ENCODE results near the gene PLCB1.
"Not testable (repeated sequence)": the region's sequence is repeated elsewhere in the genome, so short reads cannot be mapped to it uniquely, and the experiment has no call there.

PLCB1 gene

DNA sequence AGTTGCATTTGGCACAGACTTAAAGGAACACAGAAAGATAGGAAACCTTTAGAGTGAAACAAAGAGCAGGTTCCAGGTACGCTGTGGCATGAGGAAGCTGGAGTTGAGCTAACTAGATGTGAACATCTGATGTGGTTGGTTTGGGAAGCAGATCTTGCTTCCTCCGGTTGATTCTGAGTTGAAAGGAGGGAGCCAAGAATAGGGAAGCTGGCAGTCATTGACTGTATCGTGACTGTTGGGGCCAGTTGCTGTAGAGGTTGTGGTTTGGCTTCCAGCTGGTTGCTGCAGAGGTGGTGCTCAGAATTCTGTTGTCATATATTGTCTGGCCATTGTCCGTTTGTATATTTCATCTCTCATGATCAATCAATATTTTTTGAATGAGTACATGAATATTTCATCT is 325.9 kb downstream of the PLCB1 start:
- TF ChIP-seq, protein P1, sequence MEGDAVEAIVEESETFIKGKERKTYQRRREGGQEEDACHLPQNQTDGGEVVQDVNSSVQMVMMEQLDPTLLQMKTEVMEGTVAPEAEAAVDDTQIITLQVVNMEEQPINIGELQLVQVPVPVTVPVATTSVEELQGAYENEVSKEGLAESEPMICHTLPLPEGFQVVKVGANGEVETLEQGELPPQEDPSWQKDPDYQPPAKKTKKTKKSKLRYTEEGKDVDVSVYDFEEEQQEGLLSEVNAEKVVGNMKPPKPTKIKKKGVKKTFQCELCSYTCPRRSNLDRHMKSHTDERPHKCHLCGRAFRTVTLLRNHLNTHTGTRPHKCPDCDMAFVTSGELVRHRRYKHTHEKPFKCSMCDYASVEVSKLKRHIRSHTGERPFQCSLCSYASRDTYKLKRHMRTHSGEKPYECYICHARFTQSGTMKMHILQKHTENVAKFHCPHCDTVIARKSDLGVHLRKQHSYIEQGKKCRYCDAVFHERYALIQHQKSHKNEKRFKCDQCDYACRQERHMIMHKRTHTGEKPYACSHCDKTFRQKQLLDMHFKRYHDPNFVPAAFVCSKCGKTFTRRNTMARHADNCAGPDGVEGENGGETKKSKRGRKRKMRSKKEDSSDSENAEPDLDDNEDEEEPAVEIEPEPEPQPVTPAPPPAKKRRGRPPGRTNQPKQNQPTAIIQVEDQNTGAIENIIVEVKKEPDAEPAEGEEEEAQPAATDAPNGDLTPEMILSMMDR (IDR thresholded peaks at IDR 0.05; ENCODE audit: control insufficient read depth, insufficient read depth, low read depth, low read length, missing control alignments), result no peak
- no peak overlapping the region for H3K4me3 ChIP-seq (ENCODE audit: control insufficient read depth, low read depth, low read length)
- no peak for DNase-seq (ENCODE audit: low read depth)

DNA sequence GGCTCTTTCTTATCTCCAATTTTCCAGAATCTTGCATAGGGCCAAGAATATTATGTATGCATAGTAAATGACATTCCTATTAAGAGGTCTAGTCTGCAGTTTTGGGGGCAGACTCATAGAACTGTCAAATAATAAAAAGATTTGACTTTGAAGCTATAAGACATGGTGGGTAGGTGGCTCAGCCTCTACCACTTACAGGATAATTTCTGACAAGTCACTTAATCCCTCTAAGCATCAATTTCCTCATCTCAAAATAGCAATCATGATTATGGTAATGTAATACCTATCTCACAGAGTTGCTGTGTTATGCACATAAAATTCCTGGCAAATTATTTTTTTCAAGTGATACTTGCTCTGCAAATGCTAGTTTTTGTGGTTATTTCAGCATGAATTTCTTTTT is 329.1 kb downstream of the PLCB1 start:
- DNase-seq (ENCODE audit: low read depth), result no peak
- TF ChIP-seq, protein P1 (IDR thresholded peaks at IDR 0.05; ENCODE audit: control insufficient read depth, insufficient read depth, low read depth, low read length, missing control alignments), result no peak
- H3K4me3 ChIP-seq (ENCODE audit: control insufficient read depth, low read depth, low read length), result no peak overlapping the region

DNA sequence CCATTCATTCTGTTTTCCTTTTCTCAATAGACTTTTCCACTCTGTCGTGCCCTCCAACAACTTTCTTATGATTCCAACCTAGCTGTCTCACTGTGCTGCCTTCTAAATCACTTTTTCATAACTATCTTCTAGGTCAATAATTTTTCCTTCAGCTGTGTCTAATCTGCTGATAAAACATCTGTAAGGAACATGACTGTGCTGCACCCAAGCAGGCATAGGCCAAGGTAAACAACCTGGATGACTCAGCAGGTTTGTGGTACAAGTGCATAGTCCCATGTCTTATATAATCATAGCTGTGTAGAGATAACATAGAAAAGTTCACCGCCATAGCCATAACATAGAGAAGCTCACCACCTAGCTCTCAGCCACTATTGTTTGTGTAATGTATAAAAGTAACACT is 332.3 kb downstream of the PLCB1 start:
- TF ChIP-seq, protein P1 (IDR thresholded peaks at IDR 0.05; ENCODE audit: control insufficient read depth, insufficient read depth, low read depth, low read length, missing control alignments), result no peak
- DNase-seq (ENCODE audit: low read depth), result no peak
- no peak overlapping the region for H3K4me3 ChIP-seq (ENCODE audit: control insufficient read depth, low read depth, low read length)

DNA sequence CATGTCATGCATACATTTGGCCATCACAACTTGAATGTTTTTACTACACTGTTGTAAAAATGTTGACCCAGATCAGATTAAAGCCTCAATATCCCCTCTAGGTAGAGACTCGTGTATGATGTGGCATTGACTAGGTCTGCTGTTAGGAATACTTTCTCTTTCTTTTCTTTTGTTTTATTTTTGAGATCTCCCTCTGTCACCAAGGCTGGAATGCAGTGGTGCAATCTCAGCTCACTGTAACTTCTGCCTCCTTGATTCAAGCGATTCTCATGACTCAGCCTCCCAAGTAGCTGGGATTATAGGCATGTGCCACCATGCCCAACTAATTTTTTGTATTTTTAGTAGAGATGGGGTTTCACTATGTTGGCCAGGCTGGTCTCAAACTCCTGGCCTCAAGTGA is 334.7 kb downstream of the PLCB1 start:
- not testable (repeated sequence) for DNase-seq (ENCODE audit: low read depth); H3K4me3 ChIP-seq (ENCODE audit: control insufficient read depth, low read depth, low read length)

DNA sequence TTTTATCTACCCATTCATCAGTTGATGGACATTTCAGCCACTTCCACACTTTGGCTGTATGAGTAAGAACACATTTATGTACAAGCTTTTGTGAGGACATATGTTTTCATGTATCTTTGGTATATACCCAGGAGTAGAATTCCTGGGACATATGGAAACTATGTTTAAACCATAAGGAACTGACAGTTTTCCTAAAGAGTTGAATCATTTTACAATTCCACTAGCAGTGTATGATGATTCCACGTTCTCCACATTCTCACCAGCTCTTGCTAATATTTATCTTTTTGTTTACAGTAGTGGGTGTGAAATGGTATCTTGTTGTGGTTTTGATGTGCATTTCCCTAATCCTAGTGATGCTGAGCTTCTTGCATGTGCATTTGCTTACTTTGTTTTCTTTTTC is 338.1 kb downstream of the PLCB1 start:
- TF ChIP-seq, protein P1 (IDR thresholded peaks at IDR 0.05; ENCODE audit: control insufficient read depth, insufficient read depth, low read depth, low read length, missing control alignments), result no peak
- H3K4me3 ChIP-seq (ENCODE audit: control insufficient read depth, low read depth, low read length), result no peak overlapping the region
- no peak for DNase-seq (ENCODE audit: low read depth)

DNA sequence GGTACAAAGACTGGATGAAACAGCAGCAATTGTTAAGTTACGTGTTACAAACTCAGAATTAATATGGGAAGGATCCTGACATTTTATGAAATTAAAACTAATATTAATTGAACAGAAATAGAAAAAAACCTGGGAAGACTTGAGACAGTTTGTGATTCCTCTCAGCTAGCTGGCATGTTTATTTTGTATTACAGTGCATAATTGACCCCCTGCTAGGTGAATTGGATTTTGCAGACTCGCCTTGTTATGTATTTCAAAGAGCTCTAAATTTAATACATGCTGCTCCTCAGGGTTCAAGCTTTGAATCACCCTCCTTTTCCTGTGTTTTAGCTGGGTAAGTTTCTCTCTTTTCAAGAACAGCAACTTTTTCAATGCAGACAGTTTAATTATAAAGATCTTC is 339.4 kb downstream of the PLCB1 start:
- no peak overlapping the region for H3K4me3 ChIP-seq (ENCODE audit: control insufficient read depth, low read depth, low read length)
- DNase-seq (ENCODE audit: low read depth), result no peak
- TF ChIP-seq, protein P1 (IDR thresholded peaks at IDR 0.05; ENCODE audit: control insufficient read depth, insufficient read depth, low read depth, low read length, missing control alignments), result no peak

DNA sequence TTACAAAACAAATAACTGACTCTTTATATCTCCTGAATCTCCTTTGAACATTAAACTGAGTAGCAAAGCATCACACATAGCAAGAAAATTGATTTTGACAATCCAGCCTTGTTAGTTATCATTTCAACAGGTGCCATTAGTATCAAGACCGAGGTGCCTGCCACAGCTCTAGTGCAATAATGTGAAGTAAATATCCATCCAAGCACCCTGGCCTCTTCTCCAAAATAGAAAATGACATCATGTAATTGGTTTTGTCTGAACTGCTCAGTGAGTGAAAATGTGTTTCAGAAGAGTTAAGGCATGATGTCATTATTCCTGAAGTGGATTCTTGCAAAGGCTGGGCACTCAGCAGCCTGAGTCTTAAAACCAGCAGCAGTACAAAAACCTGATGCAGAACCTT is 341.4 kb downstream of the PLCB1 start:
- H3K4me3 ChIP-seq (ENCODE audit: control insufficient read depth, low read depth, low read length), result no peak overlapping the region
- DNase-seq (ENCODE audit: low read depth), result no peak
- TF ChIP-seq, protein P1 (IDR thresholded peaks at IDR 0.05; ENCODE audit: control insufficient read depth, insufficient read depth, low read depth, low read length, missing control alignments), result no peak

Data from AG09309 (cell line).